Fibroblast of peridontal ligament (primary cell): ENCODE results near the gene SLC35E3.
A peak's percentile ranks its signal among the peaks of the same experiment; 100 is the strongest.
"Not testable (repeated sequence)": the region's sequence is repeated elsewhere in the genome, so short reads cannot be mapped to it uniquely, and the experiment has no call there.

Source experiments
- DNase-seq: peaks from one replicate; pipeline ENCODE4 v3.0.0-alpha.2; 2010; ENCODE audit errors: extremely low read depth

The SLC35E3 gene

DNA sequence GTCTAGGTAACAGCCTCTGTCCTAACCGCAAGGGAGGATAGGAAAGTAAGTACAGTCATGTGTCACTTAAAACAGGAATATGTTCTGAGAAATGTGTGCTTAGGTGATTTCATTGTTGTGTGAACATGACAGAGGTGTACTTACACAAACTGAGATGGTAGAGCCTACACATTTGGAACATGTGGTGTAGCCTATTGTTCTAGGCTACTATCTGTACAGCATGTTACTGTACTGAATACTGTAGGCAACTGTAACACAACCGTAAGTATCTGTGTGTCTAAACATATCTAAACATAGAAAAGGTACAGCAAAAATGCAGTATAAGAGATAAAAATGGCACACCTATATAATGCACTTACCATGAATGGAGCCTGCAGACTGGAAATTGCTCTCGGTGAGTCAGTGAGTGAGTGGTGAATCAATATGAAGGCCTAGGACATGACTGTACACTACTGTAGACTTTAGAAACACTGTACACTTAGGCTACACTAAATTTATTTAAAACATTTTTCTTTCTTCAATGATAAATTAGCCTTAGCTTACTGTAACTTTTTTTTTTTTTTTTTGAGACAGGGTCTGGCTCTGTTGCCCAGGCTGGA lies 48.8 kb downstream of the SLC35E3 start:
- peak; percentile 62 for DNase-seq

DNA sequence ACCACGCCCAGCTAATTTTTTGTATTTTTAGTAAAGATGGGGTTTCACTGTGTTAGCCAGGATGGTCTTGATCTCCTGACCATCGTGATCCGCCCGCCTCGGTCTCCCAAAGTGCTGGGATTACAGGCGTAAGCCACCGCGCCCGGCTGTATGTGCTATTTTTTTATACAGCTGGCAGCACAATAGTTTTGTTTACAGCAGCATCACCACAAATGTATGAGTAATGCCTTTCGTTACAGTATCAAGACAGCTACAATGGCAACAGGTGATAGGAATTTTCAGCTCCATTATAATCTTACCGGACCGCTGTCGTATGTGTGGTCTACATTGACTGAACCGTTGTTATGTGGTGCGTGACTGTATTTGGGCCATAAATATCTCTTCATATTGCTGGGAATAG lies 50.4 kb downstream of the SLC35E3 start:
- DNase-seq, result no peak

DNA sequence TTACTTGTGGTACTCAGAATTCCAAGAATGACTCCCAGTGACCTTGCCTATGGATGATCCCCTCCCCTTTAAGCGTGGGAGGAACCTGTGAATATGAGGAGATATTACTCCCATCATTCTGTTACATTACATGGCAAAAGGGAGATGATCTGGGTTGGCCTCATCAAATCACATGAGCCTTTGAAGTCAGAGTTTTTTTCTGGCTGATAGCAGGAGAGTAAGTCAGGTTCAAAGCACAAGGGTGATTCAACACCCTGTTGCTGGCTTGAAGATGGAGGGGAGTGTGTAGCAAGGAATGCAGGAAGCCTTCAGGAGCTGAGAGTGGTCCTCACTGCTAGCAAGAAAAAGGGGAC lies 52.9 kb downstream of the SLC35E3 start:
- no peak for DNase-seq

DNA sequence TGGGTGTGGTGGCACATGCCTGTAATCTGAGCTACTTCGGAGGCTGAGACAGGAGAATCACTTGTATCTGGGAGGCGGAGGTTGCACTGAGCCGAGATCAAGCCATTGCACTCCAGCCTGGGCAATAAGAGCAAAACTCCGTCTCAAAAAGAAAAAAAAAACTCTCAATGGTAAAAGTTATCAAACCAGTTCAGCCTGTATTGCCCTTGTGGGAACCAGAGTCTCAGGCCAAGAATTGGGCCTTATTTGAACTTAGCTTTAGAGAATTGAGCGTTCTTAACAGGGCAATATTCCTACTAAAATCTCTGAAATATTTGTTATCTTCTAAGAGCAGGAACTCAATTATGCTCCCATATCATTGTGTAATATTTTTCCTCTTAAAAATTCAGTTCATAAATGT lies 54.3 kb downstream of the SLC35E3 start:
- DNase-seq, result no peak

DNA sequence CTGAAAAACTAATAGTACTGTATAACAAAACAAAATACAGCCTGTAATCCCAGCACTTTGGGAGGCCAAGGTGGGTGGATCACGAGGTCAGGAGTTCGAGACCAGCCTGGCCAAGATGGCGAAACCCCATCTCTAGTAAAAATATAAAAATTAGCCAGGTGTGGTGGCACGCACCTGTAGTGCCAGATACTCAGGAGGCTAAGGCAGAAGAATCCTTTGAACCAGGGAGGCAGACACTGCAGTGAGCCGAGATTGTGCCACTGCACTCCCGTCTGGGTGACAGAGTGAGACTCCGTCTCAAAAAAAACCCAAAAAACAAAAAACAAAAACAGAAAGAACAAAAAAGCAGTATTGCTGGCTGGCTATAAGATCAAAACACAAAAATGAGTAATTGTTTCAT lies 55.1 kb downstream of the SLC35E3 start:
- DNase-seq, result not testable (repeated sequence)

DNA sequence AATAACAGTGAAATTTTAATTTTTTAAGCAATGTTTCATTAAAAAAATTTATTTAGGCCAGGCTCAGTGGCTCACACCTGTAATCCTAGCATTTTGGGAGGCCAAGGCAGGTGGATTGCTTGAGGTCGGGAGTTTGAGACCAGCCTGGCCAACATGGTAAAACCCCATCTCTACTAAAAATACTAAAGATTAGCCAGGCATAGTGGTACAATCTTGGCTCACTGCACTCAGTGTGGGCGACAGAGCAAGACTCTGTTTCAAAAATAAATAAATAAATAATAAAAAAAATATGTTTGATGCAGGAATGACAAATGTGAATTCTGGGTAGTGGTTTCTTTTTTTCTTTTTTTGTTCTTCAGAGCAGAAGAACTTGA lies 56.4 kb downstream of the SLC35E3 start:
- not testable (repeated sequence) for DNase-seq

DNA sequence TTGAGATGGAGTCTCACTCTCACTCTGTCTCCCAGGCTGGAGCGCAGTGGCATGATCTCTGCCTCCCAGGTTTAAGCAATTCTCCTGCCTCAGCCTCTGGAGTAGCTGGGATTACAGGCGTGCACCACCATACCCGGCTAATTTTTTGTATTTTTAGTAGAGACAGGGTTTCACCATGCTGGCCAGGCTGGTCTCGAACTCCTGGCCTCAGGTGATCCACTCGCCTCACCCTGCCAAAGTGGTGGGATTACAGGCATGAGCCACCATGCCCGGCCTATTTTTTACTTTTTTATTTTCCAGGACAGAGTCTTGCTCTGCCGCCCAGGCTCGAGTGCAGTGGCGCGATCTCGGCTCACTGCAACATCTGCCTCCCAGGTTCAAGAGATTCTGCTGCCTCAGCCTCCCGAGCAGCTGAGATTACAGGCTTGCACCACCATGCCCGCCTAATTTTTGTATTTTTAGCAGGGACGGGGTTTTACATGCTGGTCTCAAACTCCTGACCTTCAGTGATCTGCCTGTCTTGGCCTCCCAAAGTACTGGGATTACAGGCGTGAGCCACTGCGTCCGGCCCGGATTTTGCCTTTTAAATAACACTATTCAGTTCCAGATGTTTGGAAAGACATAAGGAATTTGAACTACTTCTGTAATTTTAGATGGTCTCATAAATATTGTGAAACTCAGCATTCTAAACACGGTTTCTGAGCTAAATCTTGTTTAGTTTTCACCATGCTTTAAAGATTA lies 57.1 kb downstream of the SLC35E3 start:
- peak; percentile 93 for DNase-seq

DNA sequence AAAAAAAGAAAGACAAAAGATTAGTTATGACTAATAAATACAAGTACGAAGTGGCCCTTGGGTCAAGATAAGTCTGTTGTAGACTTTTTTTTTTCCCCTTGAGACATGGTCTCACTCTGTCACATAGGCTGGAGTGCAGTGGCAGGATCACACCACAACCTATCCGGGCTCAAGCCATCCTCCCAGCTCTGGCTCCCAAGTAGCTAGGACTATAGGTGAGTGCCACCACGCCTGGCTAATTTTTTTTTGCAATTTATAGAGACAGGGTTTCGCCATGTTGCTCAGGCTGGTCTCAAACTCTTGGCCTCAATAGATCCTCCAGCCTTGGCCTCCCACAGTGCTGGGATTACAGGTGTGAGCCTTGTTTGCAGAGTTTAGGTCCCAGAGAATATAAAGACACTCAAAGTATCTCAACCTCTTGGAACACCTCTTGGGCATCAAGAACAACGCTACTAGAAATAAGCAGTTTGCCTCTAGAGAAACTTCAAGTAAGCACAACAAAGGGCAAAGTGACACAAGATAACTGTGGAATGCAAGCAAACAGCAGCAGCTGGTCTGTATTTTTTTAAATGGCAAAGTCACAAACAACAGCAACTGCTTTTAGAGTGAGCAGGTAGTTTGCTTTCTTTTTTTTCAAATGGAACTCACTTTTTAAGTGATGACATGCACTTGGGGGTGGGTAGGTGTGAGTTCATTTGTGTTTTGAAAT lies 58.1 kb downstream of the SLC35E3 start:
- no peak for DNase-seq

DNA sequence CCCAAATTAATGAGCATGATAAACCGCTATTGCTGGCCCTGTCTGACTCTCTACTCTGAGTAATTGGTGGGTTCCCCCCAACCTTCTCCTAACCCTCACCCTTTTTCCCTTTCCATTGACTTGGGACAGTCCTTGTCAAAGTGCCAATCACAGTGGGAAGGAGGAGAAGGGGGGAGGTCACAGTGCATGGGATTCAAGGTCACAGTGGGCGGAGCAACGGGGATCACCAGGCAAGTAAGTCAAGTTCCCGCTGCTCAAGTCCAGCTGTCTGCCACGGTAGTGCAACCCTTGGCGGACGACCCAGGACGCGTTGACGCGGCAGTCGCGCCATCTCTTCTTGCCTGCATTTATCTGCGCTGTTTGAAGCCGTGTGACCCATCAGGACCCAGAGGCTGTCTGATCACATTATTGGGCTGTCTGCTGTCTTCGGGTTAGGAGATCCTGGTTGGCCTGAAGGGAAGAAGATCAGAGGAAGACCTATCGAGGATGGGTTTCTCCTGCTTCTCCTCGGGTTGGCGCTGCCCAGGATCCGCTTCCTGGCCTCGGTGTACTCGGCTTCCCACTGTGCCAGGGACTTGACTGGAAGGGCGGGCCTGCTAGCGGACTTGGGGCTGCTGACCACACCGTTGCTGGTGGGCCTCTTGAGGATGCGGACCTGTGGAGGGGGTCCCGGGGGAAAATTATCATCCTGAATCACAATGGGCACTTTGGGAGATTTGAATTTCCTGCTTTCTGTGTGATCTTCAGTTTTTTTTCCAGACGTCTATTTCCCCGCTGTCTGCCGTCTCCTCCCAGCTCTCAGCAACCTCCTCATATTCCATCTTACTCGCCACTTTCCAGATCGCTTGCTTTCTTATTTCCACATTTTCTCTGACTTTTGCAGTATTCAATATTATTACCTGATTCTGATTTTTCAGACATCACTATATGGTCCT lies 58.9 kb downstream of the SLC35E3 start:
- no peak for DNase-seq

DNA sequence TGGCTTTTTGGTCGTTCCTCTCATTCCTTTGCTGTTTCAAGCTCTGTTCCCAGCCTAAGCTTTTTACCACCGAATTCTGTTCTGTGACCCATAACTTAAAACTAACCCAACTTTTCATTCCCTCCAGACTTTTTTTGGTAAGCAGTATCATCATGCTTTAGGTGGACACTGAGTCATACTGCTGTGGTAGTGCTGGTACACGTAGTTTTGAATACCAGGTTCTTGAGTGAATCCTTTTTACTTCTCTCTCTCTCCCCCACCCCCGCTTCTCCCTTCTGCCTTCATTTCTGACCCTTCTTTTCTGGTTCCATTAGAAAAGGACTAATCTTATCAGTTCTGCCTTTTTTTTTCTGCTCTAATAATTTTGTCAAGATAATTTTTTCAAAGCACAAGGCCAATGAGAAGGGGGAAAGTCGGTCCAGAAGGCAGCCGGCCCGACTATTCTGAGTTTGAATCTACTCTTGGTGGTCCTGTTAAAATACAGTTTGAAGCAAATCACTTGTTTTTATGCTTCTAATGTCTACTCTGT lies 59.7 kb downstream of the SLC35E3 start:
- no peak for DNase-seq

DNA sequence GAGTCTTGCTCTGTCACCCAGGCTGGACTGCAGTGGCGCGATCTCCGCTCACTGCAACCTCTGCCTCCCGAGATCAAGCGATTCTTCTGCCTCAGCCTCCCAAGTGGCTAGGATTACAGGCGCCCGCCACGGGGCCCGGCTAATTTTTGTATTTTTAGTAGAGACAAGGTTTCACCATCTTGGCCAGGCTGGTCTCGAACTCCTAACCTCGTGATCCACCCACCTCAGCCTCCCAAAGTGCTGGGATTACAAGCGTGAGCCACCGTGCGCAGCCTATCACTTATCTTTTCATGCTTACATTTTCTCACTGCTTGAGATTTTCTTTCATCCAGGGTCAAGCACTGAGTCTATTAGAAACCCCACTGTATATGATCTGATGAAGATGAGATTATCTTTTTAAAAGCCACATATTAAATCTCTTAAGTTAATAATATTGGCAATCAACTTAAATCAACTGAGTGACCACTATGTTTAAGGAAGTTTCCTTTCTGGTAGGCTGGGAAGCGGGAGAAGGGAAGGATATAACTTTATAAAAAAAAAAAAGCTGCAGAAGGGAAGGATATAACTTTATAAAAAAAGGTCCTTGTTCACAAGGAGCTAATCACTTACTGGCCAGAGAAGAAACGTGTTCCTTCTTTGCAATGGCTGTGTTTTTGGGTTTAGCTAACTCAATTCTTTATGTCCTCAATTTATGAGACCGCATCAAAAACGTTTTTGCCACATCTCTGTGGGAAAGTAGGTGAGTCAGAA lies 60.7 kb downstream of the SLC35E3 start:
- DNase-seq, result no peak

DNA sequence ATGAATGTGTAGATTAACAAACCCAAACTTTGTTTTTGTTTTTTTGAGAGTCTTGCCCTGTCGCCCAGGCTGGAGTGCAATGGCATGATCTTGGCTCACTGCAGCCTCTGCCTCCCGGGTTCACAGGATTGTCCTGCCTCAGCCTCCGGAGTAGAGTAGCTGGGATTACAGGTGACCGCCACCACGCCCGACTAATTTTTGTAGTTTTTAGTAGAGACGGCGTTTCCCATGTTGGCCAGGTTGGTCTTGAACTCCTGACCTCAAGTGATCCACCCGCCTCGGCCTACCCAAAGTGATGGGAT lies 61.2 kb downstream of the SLC35E3 start:
- DNase-seq, result not testable (repeated sequence)

DNA sequence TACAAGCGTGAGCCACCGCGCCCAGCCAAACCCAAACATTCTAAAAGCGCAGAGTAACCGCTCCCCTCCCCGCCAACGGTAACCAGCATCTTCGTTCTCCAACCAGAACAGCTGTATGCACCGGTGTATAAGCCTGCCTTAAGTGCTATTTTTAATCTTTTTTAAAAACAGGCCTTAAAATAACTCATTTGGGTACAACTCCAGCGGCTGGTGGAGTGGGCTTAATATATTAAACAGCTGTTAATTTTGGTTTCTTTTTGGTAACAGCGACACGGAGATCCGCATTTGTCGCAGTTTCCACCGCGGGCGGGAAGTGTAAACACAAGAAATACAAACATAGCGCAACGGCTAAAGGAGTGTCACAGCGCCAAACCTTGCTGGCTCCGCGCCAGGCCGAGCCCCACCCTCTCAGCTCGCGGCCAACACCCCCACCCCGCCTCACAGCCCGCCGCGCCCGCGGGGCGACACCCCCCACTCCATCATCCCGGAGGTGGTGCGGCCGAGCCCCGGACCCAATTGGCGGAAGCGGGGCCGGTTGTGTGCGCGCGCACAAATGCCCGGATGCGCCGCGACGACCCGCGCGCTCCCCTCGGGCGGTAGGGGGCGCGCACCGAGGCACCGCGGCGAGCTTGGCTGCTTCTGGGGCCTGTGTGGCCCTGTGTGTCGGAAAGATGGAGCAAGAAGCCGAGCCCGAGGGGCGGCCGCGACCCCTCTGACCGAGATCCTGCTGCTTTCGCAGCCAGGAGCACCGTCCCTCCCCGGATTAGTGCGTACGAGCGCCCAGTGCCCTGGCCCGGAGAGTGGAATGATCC lies 61.8 kb downstream of the SLC35E3 start, which contains the start of gene MDM2:
Gene MDM2, plus strand, starts transcription at position 602 of the 812 bp plus-strand sequence. CDS start 301 bp downstream, outside the sequence.
- DNase-seq, result peak; percentile 75

DNA sequence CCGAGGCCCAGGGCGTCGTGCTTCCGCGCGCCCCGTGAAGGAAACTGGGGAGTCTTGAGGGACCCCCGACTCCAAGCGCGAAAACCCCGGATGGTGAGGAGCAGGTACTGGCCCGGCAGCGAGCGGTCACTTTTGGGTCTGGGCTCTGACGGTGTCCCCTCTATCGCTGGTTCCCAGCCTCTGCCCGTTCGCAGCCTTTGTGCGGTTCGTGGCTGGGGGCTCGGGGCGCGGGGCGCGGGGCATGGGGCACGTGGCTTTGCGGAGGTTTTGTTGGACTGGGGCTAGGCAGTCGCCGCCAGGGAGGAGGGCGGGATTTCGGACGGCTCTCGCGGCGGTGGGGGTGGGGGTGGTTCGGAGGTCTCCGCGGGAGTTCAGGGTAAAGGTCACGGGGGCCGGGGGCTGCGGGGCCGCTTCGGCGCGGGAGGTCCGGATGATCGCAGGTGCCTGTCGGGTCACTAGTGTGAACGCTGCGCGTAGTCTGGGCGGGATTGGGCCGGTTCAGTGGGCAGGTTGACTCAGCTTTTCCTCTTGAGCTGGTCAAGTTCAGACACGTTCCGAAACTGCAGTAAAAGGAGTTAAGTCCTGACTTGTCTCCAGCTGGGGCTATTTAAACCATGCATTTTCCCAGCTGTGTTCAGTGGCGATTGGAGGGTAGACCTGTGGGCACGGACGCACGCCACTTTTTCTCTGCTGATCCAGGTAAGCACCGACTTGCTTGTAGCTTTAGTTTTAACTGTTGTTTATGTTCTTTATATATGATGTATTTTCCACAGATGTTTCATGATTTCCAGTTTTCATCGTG lies 62.6 kb downstream of the SLC35E3 start:
- DNase-seq, result peak; percentile 94

DNA sequence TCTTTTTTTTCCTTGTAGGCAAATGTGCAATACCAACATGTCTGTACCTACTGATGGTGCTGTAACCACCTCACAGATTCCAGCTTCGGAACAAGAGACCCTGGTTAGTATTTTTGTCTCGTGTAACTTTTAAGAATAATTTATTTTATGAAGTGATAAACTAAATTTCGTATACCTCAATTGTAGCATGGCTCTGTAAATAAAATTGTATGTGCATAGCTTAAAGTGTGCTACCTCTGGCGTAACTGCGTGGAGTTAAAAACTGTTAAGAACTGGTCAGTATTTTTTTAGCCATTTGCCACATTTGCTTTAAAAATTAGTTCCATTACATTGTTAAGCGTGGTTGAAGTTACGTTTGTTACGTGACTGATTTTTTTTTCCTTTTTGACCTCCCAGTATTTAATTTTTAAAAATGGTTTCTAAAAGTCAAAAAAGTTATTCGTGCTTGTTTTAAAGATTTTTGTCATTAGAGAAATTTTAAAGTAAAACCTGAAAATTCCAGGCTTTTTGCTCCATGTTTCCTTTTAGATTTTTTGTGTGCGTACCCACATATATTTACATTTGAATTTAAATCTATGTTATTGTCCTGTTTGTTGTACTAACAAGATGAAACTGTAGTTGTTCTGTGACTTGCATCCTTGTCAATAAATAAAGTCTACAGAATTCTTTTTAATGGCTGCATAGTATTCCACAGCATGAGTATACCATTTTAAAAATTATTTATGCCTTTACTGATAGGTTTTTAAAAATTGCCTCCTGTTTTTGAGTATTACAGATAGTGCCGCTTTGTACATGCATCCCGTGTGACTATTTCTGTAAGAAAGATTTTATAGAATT lies 63.4 kb downstream of the SLC35E3 start:
- DNase-seq, result peak; percentile 65

DNA sequence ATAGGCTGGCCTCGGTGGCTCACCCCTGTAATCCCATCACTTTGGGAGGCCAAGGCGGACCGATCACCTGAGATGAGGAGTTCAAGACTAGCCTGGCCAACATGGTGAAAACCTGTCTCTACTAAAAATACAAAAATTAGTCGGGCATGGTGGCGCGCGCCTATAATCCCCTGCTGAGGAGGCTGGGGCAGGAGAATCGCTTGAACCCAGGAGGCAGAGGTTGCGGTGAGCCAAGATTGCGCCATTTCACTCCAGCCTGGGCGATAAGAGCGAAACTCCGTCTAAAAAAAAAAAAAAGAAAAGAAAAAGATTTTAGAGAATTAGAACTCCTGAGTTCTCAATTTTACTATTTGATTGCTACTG lies 64.0 kb downstream of the SLC35E3 start:
- not testable (repeated sequence) for DNase-seq

DNA sequence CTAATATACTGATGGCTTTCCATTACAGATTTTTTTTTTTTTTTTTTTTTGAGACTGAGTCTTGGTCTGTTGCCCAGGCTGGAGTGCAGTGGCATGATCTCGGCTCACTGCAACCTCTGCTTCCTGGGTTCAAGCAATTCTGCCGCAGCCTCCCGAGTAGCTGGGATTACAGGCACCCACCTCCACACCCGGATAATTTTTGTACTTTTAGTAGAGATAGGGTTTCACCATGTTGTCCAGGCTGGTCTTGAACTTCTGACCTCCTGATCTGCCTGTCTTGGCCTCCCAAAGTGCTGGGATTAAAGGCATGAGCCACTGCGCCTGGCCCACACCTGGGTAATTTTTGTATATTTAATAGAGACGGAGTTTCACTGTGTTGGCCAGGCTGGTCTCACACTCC lies 65.6 kb downstream of the SLC35E3 start:
- not testable (repeated sequence) for DNase-seq

DNA sequence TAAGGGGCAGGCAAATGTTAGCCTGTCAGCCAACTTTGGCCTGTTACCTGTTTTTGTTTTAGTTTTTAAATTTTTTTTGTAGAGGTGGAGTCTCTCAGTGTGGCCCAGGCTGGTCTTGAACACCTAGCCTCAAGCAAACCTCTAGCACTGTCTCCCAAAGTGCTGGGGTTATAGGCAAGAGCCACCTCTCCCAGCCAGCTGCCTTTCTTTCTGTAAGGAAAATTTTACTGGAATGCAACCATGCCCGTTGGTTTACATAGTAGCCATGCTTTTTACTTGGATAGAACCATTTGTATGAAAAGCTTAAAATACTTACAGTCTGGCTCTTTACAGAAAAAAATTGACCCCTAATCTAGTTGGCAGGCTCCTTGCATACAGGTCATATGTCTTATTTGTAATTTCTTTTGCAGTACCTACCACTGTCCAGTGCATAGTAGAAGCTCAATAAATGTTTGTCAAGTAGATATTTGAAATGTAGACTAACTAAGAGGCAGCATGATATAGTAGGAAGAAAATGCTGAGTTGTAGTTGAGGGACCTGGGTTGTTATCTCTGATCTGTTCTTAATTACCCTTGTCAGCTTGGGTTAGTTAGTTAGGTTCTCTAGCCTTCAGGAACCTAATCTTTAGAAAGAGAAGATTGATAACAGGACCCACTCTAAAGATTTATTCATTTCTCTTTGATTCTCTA lies 66.7 kb downstream of the SLC35E3 start:
- no peak for DNase-seq
